Endothelial cell of umbilical vein (primary cell): ENCODE measurements around the gene HHATL. TPM values are rescaled to one million over a fixed set of nuclear protein-coding genes. Genes with fewer than 3 reads are reported as not detected.

Experiments used
- BruUV-seq: library from RNA; stranded (reverse); fragments of 400-500 nt; replicated peaks from 2 replicates; lab custom pipeline; 2021; lab: Mats Ljungman, UMichigan
- CTCF ChIA-PET: fragments of 300-600, 350-600 bp; sonication (Branson Sonifier 250); formaldehyde crosslinking; loops from one replicate; lab custom pipeline; 2021; ENCODE audit warnings: antibody characterized with exemption, inconsistent platforms; lab: Charles Lee
- POLR2A ChIA-PET: fragments of 300-600, 350-600 bp; sonication (Branson Sonifier 250); formaldehyde crosslinking; loops from one replicate; lab custom pipeline; 2021; ENCODE audit warnings: antibody characterized with exemption, inconsistent platforms; lab: Charles Lee
- DNase-seq: peaks from one replicate; pipeline ENCODE4 v3.0.0-alpha.2; 2011; ENCODE audit warnings: low read depth, low spot score
- FAIRE-seq: peaks from 2 replicates; lab custom pipeline; 2011; peaks lifted over from hg19 to GRCh38; lab: Jason Lieb, UNC
- H2AFZ ChIP-seq: 2 replicates; pipeline ENCODE4 v1.6.0; 2012; ENCODE audit warnings: low read depth, low read length, control low read depth, inconsistent platforms
- H3K27ac ChIP-seq: 2 replicates; pipeline ENCODE4 v1.5.1; 2011; ENCODE audit warnings: low read depth, mild to moderate bottlenecking, control low read depth, low read length, moderate library complexity; ENCODE audit not compliant: insufficient read depth
- H3K27me3 ChIP-seq, 2 experiments: 2 replicates each; pipeline versions ENCODE4 v1.6.0 to v1.6.1; 2011; ENCODE audit warnings: low read length in 2 of 2, mixed read lengths in 1 of 2; ENCODE audit not compliant: control insufficient read depth in 2 of 2, insufficient read depth in 2 of 2
- H3K36me3 ChIP-seq, 2 experiments: 2 replicates in 1 of 2; 3 replicates in 1 of 2; pipeline ENCODE4 v1.5.1; 2011; ENCODE audit warnings: low read length in 2 of 2, mild to moderate bottlenecking in 1 of 2, moderate library complexity in 1 of 2; ENCODE audit not compliant: control insufficient read depth in 2 of 2, insufficient read depth in 2 of 2; ENCODE audit errors: extremely low read depth in 1 of 2
- H3K4me1 ChIP-seq: 3 replicates; pipeline ENCODE4 v1.5.1; 2011; ENCODE audit warnings: mild to moderate bottlenecking, low read length; ENCODE audit not compliant: control insufficient read depth, insufficient read depth; ENCODE audit errors: extremely low read depth
- H3K4me2 ChIP-seq: 2 replicates; pipeline ENCODE4 v1.6.1; 2011; ENCODE audit warnings: low read length, control low read depth, mixed read lengths; ENCODE audit not compliant: insufficient read depth
- H3K4me3 ChIP-seq, 3 experiments: fragments of 200-600 bp in 1 of 3; sonication (generic), shearing (Covaris generic) in 1 of 3; replicated peaks in 1 of 3; 2 replicates each; pipeline ENCODE4 v1.5.1; 2011 to 2016; ENCODE audit warnings: control low read depth in 3 of 3, low read length in 3 of 3, mild to moderate bottlenecking in 2 of 3, inconsistent platforms in 1 of 3, low read depth in 1 of 3, moderate library complexity in 1 of 3; ENCODE audit not compliant: insufficient read depth in 1 of 3
- H3K79me2 ChIP-seq: 2 replicates; pipeline ENCODE4 v1.6.0; 2012; ENCODE audit warnings: low read length, inconsistent platforms; ENCODE audit not compliant: control insufficient read depth, insufficient read depth
- H3K9ac ChIP-seq: replicated peaks from 2 replicates; pipeline ENCODE3; 2011; ENCODE audit warnings: low read length, control low read depth; ENCODE audit not compliant: insufficient read depth; ENCODE audit errors: extremely low read depth
- H3K9me1 ChIP-seq: replicated peaks from 3 replicates; pipeline ENCODE4 v1.6.0; 2011; ENCODE audit warnings: mild to moderate bottlenecking, low read length; ENCODE audit not compliant: control insufficient read depth, insufficient read depth; ENCODE audit errors: extremely low read depth
- H3K9me3 ChIP-seq: replicated peaks from 2 replicates; pipeline ENCODE4 v1.5.1; 2012; ENCODE audit warnings: low read length, inconsistent platforms; ENCODE audit not compliant: control insufficient read depth, insufficient read depth
- H4K20me1 ChIP-seq: replicated peaks from 2 replicates; pipeline ENCODE3; 2011; ENCODE audit warnings: mild to moderate bottlenecking, low read length; ENCODE audit not compliant: control insufficient read depth, insufficient read depth; ENCODE audit errors: extremely low read depth
- CTCF ChIP-seq, 2 donors: IDR thresholded peaks; 1 replicate in 1 of 2; 2 replicates in 1 of 2; pipeline ENCODE4 v1.5.1; 2011; ENCODE audit warnings: low read length in 2 of 2, mild to moderate bottlenecking in 2 of 2, moderate library complexity in 2 of 2, control low read depth in 1 of 2, inconsistent platforms in 1 of 2, low read depth in 1 of 2; ENCODE audit not compliant: insufficient read depth in 1 of 2; ENCODE audit errors: extremely low read depth in 1 of 2
- EZH2 ChIP-seq: IDR thresholded peaks from 2 replicates; pipeline ENCODE4 v1.6.1; 2012; ENCODE audit warnings: borderline replicate concordance, low read depth, mild to moderate bottlenecking, moderate library complexity, low read length, inconsistent platforms; ENCODE audit not compliant: severe bottlenecking
- FOS ChIP-seq: IDR thresholded peaks from 2 replicates; pipeline ENCODE4 v1.6.1; 2011; ENCODE audit warnings: mild to moderate bottlenecking, low read length, moderate library complexity, borderline replicate concordance; ENCODE audit not compliant: insufficient read depth
- GATA2 ChIP-seq: IDR thresholded peaks from 2 replicates; pipeline ENCODE4 v1.7.0; 2011; ENCODE audit warnings: low read depth, mild to moderate bottlenecking, moderate library complexity, mixed read lengths, low read length; ENCODE audit not compliant: insufficient read length, insufficient read depth
- JUN ChIP-seq: IDR thresholded peaks from 2 replicates; pipeline ENCODE4 v1.6.1; 2011; ENCODE audit warnings: borderline replicate concordance, low read depth; ENCODE audit not compliant: insufficient read length, insufficient read depth
- MAX ChIP-seq: IDR thresholded peaks from 2 replicates; pipeline ENCODE4 v1.6.1; 2011; ENCODE audit not compliant: insufficient read depth, insufficient read length
- MYC ChIP-seq: IDR thresholded peaks from one replicate; pipeline ENCODE4 v1.6.1; 2011; ENCODE audit warnings: mild to moderate bottlenecking, low read depth, low read length
- POLR2A ChIP-seq: IDR thresholded peaks from 2 replicates; pipeline ENCODE4 v1.6.1; 2012; ENCODE audit warnings: low read depth, mild to moderate bottlenecking, control low read depth, low read length
- POLR2AphosphoS5 ChIP-seq: IDR thresholded peaks from 2 replicates; pipeline ENCODE4 v1.6.1; 2012; ENCODE audit warnings: low read depth, mild to moderate bottlenecking, control low read depth, low read length, moderate library complexity; ENCODE audit not compliant: insufficient read depth
- dilution Hi-C: fragments of 300-500 bp; cut with MboI; formaldehyde crosslinking; loops from one replicate; pipeline ENCODE4 v1.15.0; 2019; ENCODE audit warnings: low sequenced_read_pairs; ENCODE audit not compliant: extremely low pct_ligation_motif_present
- intact Hi-C: fragments of 100-400 bp; cut with micrococcal nuclease; formaldehyde crosslinking; loops from one replicate; pipeline ENCODE4 v1.10.0; 2022
- polyA plus RNA-seq, 4 experiments: library from polyadenylated mRNA; depleted of rRNA in 3 of 4; stranded (reverse) in 3 of 4; unstranded in 1 of 4; fragments of >200 nt; gene quantifications; 2 replicates each; pipeline versions ENCODE4 v1.2.1 to v1.2.3, GENCODE V29; 2011 to 2012; ENCODE audit warnings: missing spikeins in 1 of 4
- total RNA-seq: library from RNA; stranded (reverse); gene quantifications from 2 replicates; pipeline ENCODE4 v1.2.3, GENCODE V29; 2021

The HHATL gene
- total and polyA plus RNA-seq, 2 donors (not counting 3 experiments of a cell fraction or from before 2014, with no cell fraction given) = not detected

- dilution Hi-C loops (no loop called here), intact Hi-C loops (no loop called here)
- FAIRE-seq (no peak), DNase-seq (no peak)
- Histone ChIP-seq H3K36me3 (no peaks in the 10 kb centered on the region), H3K9me3 (no peaks in the 10 kb centered on the region), H3K27ac (no peak overlapping the region), H3K4me1 (no peaks in the 10 kb centered on the region), H2AFZ (no peak overlapping the region), H3K9ac (no peak overlapping the region), H3K79me2 (no peaks in the 10 kb centered on the region), H3K27me3 (peaks cover 8 to 25% of the 10 kb centered on the region in 2 experiments), H4K20me1 (no peaks in the 10 kb centered on the region), H3K4me3 (no peak overlapping the region), H3K4me2 (no peak overlapping the region), H3K9me1 (no peaks in the 10 kb centered on the region)
- BruUV-seq = no TSS peak
- ChIA-PET CTCF (no interaction called here), POLR2A (no interaction called here)
- TF ChIP-seq POLR2A (no peak), GATA2 (no peak), MAX (no peak), EZH2 (no peak), JUN (no peak), CTCF (IDR thresholded peaks at IDR 0.05; ENCODE audit: extremely low read depth in 1 of 2, insufficient read depth in 1 of 2, low read depth in 1 of 2, low read length in 2 of 2) (no peak), FOS (no peak), MYC (no peak), POLR2AphosphoS5 (no peak)
These were observed 24.2 kb downstream of the HHATL start for GRCh38 chr3:42678447-42678846.
